ENCODE data around the gene HMGN5.

HMGN5 gene, protein sequence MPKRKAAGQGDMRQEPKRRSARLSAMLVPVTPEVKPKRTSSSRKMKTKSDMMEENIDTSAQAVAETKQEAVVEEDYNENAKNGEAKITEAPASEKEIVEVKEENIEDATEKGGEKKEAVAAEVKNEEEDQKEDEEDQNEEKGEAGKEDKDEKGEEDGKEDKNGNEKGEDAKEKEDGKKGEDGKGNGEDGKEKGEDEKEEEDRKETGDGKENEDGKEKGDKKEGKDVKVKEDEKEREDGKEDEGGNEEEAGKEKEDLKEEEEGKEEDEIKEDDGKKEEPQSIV

DNA sequence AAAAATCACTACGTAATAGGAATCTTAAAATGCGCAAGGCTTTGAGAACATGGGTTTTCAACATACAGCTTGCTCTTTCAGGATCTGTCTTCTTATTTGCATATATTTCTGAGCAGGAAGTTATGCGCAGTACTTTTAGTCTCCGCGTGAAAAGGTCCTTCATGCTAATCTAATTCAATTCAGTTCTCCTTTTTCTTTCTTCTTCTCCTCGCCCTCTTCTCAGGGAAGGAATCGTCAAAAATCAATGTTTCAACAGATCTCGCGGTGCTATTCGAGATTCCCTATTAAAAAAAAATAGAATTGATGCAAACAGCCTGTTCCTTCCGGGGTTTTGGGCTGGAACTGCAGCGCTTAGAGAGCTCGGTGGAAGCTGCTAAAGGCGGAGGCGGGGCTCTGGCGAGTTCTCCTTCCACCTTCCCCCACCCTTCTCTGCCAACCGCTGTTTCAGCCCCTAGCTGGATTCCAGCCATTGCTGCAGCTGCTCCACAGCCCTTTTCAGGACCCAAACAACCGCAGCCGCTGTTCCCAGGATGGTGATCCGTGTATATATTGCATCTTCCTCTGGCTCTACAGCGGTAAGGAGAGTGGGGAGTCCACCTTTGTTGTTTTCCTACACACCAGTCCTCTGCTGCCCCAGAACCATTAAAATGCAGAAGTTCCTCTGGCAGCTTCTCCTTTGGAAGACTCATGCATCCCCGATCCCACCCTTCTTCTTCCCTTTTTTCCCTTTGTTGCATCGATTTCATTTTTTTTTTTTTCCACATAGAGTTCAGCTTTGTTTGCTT is at the start of gene HMGN5, which contains the start of gene SH3BGRL:
Gene HMGN5, minus strand, starts transcription at position 243 of the 785 bp plus-strand sequence. CDS start 80,364 bp downstream, outside the sequence.
Gene SH3BGRL, plus strand, starts transcription at position 432 of the 785 bp plus-strand sequence. Its CDS starts 99 bp downstream, at position 531.
- DNase-seq: peak; percentile 91

DNA sequence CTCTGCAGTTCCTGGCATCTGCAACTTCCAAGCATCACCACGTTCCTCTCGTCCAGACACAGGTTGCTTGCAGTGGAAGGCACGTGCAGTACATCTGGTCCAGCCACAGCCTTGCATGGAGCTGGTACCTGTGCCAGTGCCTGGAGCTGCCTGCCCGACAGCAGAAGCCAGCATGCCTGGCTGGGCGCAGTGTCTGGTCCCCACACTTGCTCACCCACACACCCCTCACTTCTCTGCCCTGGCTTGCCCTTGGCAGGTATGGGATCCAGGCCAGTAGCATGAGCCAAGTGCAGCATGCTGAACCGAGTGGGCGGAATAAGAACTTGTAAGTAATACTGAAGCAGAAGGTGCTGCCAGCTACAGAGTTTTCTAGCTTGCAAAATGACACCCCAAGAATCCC is 40.0 kb upstream of the HMGN5 start:
- no peak for DNase-seq

DNA sequence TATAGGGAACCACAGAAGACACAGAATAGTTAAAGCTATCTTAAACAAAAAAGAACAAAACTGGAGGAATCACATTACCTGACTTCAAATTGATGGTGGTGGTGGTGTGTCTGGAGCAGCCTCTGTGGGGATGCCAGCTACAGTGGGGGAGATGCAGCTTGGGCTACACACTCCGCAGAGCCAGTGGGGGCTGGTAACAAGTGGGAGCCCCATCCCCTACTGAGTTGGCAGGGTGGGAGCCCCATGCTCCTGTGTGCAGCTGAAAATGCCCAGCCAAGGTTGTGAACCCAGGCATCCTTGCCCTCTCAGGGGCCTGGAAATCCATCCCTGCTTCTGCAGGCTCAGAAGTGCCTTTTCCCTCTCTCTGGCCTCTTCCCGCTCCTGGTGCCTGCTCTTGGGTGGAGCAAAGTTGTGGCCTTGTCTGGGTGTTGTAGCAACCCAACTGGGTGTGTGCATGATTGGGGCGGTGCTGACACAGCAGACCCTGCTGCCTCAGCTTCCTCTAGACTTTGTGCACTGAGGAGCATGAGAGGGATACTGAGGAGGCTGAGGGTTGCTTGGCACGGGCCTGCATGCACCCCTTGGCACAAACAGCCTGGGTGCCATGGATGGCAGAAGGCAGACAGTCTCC is 39.1 kb upstream of the HMGN5 start:
- no peak for DNase-seq

DNA sequence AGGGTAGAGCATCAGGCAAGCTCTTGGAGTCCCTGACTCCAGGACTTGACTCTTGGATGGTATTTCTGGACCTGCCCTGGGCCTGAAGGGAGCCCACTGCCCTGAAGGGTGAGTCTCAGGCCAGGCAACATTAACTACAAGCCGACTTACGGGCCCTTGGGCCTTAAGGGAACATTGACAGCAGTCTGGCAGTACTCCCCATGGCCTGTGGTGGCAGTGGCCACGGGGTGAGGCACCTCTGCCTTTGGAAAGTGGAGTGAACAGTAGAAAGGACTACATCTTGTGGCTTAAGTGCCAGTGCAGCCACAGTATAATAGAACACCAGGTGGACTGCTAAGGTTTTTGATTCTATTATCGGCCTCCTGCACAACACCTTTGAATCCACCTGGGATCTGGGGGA is 36.5 kb upstream of the HMGN5 start:
- DNase-seq: no peak

DNA sequence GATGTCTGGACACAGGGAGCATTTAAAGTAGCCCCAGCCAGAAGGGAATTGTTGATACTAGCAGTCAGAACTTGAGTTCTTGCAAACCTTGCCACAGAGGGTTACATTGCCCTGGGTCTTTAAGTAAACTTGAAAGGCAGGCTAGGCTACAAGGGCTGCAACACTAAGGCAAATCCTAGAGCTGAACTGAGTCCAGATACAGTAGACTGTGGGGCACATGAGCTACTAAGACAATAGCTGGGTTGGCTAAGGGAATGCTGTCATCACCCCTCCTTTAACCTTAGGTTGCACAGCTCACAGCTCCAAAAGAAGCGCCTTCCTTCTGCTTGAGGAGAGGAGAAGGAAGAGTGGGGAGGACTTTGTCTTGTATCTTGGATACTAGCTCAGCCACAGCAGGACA is 35.8 kb upstream of the HMGN5 start:
- no peak for DNase-seq

DNA sequence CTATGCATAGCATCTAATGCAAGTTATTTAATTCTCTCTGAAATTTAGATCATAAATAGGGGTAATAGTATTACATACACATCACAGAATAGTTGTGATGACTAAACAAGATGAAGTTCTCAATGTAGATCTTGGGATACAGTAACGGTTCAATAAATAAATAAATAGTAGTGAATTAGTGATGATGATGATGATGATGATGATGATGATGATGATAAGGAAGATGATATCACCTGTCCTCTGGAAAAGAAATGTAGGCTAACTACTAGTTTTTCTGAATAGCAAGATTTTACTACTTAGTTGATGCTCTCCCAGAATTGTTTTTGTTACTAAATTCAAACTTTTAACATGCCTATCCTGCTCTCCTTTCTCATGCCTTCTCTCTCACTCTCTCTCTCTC is 30.5 kb upstream of the HMGN5 start:
- DNase-seq: no peak

DNA sequence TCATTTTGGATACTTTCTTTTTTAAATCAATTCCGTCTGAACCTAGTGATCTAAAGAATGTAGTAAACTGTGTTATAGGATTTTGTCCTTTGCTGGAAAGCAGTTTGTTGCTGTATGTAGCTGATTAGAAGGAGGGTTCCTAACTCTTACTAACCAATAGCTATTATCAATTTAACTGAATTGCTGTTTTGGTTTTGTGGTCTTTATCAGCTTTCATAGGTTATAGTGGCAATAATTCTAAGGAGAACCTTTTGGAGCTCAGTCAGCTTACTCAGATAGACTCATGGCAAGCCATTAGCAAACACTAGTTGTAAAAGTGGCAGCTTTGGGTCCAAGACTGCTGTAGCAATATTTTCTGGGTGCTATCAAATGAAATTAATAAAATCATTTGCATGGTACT is 29.8 kb upstream of the HMGN5 start:
- DNase-seq: no peak

DNA sequence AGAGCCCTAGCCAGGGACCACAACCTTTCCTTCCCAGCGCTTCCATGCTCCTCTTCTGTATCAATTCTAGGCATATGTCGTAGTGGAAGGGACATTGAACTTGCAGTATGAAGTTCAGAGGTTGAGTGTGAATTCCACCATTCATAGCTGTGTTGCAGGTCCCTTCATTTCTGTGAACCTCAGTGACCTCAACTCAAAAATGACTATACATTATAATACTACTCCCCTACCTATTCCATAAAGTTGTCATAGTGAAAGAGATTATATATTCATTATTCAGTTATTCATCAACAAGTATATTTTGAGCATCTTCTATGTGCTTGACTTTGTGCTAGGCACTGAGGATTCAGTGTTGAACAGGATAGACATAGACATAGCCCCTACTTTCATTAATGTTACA is 28.2 kb upstream of the HMGN5 start:
- DNase-seq: no peak

DNA sequence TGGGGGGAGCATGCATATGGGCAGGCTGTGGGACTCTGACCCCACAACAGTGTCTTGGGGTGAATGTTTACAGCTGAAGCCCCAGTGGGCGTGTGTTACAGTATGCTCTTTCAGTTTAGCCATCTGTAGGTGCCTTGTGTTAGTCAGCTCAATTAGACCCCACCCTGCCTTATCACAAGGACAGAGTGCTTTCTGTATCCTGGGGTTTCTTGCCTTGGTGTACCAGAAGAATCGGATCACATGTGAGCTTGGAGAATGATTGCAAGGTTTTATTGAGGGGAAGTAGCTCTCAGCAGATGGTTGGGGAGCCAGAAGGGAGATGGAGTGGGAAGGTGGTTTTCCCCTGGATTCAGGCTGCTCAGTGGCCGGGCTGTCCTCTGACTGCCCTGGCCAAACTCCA is 27.5 kb upstream of the HMGN5 start:
- DNase-seq: no peak

DNA sequence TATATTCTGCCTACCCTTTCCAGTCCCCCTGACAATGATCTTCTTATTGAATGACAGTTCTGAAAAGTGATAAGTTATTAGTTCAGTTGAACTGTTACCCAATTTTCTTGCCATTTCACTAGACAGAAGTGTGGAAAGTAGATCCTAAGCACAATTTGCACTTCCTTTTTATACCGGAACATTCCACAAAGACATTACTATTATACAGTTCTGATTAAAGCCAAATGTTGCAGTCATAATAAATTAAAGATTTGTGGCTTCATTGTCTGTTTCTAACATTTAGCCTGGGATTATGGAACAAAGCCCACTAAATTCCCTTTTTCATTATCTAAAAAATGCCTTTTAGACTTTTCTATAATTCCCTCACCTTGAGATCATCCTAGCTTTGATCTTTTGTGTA is 14.0 kb upstream of the HMGN5 start:
- DNase-seq: no peak

DNA sequence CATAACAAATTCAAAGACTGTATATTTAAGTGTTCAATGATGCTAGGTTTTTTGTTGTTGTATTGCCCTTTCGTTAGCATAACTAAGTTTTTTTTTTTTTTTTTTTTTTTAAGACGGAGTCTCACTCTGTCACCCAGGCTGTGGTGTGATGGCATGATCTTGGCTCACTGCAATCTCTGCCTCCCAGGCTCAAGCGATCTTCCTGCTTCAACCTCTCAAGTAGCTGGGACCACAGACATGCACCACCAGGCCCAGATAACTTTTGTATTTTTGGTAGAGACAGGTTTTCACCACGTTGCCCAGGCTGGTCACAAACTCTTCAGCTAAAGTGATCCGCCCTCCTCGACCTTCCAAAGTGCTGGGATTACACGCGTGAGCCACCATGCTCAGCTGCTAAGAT is 7.2 kb upstream of the HMGN5 start:
- peak; percentile 27 for DNase-seq

DNA sequence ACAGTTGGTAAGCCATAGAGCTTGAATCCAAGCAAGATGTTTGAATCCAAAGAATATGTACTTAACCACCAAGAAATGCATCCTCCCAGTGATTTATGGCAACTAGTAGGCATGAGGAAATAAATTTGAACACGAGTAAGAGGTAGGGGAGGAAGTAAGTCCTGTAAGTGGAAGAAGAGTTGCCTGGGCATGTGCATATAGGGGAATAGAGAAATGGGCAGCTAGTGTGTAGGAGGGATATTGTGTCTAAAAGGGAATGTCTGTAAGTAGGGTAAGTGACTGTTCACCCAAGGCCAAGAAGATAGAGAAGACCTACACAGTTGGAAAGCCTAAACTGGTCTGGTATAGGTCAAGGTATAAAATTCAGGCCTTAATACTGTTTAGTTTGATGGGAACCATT is 4.8 kb upstream of the HMGN5 start:
- no peak for DNase-seq

DNA sequence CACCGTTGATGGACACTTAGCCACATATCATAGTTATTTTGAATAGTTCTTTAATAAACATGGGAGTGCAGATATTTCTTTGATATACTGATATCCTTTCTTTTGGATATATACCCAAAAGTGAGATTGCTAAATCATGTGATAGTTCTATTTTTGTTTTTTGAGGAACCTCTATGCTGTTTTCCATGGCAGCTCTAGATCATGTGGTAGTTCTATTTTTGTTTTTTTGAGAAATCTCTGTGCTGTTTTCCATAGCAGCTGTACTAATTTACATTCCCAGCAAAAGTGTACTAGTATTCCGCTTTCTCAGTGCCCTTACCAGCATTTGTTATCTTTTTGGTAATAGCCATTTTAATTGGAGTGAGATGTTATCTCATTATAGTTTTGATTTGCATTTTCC is 3.8 kb upstream of the HMGN5 start:
- no peak for DNase-seq

DNA sequence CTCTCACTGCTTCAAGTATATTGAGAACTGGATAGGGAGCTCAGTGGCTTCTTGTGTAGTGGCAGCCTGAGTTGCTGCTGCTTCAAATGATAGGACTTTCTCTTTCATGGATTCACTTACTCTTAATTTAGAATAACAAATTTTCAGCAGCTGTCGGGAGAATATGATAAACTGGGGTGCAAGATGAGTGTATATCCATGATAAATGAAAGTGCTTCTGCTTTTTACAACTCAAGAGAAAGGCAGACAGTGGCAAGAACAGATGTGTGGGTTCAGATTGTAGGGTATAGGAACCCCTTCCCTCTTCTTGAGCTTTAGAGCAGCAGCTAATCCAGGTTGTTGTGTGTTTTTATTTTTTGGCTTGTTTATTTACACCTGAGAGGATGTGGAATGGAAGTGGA is 1.2 kb upstream of the HMGN5 start:
- DNase-seq: peak; percentile 16

DNA sequence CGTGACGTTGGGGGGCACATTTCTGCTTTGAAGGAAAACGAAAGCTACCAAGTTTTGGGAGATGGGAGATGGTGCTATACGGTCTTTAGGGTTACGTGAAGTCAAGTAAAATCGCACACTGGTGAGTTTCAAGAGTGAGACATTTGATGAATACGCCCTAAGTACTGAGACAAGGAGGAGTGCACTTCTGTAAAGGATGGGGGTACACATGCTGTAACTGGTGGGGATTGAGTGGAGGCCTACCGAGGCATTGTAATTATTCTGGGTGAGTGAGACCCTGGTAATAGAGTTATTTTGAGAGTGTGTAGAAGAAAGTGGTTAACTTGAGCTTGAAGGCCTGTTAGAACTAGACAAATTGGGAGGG is 725 bp upstream of the HMGN5 start:
- DNase-seq: peak; percentile 22

DNA sequence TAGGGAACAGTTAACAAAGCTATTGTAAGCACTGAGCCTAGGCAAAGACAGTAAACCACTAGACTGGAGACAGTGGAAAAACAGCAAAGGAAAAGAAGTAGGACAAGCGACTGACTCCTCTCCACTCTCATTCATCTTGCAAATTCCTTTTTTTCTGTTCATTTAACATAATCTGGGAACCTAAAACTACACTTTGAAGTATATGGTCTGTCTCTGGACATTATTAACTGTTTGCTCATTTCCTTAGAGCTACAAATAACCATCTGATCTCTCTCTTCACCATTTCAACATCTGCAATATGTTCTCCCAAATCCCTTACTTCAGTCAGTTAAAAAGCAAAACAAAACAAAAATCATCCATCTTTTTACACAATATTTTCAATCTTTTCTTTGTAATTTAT is 642 bp downstream of the HMGN5 start:
- peak; percentile 30 for DNase-seq

DNA sequence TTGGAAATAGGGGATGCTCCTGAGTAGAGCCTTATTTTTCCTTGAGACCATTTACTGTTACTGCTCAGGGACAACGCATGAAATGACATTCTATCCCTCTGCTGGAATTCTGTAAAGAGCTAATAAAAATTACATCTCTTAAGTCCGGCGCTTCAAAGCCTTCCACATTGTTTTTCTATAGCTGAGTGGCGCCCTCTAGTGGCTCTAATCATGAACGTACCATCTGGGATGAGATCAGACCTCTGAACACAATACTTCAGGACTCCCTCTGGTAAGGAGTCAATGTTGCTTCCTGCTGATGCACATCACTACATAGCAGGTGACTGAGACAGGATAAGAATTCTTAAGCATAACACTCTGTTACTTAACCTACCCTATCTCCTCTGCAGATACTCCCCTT is 6.0 kb downstream of the HMGN5 start:
- peak; percentile 80 for DNase-seq

DNA sequence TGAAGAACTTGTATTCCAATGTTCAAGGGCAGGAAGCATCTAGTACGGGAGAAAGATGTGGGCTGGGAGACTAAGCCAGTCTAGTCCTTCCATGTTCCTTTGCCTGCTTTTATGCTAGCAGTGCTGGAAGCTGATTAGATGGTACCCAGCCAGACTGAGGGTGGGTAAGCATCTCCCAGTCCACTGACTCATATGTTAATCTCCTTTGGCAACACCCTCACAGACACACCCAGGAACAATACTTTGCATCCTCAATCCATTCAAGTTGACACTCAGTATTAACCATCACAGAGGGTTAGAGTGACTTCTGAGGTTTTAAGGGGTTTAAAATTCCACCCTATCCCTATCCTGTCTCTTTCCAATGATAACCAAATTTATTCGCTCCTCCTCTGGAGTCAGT is 6.5 kb downstream of the HMGN5 start:
- DNase-seq: peak; percentile 18

DNA sequence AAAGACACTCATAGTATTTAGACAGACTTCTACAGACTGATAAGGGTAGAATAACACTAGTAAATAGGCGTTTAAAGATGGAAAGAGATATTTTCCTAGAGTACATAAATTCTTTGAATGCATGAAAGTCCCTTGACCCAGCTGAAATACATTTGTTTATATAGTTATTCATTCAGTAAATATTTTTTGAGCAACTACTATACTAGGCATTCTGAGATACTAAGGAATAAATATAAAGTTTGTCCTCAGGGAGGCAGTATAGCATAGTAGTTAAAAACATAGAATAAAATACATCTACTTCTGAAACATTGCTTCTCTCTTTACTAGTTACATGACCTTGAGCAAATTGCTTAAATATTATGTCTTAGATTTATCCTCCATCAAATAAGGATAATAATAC is 27.4 kb downstream of the HMGN5 start:
- DNase-seq: peak; percentile 50

DNA sequence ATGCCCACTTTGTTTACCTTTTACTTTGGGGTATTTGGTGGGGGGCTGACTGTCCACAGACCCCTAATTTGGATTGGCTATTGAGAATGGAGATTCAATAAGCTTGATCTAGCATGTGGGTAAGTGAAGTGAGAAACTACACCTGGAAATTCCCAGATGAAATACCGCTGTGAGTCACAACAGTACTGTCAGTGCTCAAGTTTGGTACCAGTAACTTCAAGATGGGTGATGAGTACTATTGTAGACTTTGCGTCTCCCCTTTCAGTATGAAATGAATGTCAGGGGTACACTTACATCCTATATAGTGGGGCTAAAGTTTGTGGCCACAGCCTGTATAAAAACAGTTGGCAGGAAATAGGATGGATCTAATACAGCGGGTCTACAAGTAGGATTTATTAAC is 33.3 kb downstream of the HMGN5 start:
- DNase-seq: no peak

DNA sequence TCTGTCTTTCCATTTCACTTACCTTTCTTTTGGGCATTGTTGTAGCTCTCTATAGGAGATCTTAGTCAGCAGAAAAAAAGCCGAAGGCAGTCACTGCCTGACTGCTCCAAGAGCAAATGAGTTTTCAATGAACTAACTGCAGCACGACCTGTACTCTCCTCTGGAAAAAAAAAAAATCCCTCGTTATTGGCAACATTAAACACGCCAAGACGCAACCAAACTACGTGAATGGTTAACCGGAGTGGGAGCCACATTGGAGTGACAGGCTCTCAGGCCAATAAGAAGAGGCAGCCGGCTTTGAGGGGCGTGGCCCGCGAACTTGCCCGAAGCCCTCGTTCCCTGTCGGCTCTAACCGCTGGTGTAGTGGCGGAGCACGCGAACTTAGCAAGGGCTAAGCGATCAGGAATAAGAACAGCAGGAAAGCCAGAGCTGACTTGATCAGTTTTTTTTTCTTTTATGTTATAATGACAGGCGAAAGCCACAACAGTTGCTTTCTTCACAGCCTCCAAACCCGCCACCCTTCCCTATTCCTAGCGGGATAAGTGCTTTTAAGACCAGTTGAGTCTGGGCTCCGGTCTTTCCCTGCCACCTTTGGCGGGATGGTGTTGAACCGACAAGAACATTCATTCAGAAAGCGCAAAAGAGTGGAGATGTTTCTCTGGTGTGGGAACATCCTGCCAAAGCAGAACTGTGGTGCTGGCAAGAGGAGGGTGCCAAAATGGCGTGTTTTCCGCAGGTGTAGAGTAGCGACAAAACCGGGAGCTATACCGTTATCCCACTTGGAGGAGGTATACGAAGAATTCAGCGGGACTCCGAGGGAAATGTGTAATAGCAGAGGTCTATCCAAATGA is 80.0 kb downstream of the HMGN5 start:
- DNase-seq: peak; percentile 97

DNA sequence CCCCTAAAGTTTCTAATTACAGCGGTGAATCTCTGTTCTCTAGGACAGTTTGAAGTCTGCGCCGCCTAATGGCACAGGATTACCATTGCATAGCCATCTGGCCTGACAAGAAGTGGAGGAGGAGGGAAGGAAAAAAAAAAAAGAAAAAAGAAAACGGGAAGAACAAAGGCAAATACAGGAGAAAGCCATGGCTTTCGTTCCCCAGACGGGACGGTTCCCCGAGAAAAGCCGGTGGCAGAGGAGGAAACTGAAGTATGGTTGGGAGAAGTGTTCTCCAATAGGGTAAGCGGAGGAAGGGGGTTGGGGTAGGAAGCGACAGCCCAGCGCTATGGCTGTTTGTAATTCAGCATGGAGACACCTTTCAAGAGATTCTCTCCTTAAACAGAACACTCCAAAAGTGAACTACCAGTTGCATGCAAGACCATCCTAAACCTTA is 80.8 kb downstream of the HMGN5 start:
- DNase-seq: peak; percentile 85
